Heart right ventricle (tissue), 16 donors: ENCODE results near the gene EHMT1. TPM values are rescaled to one million over a fixed set of nuclear protein-coding genes. Genes with fewer than 3 reads are reported as not detected.
A peak's percentile ranks its signal among the peaks of the same experiment; 100 is the strongest.

Experiments
- ATAC-seq, 8 donors: fragments of 200-7000 bp; cut with Tn5 transposase; one replicate each; pipeline ENCODE4 v1.9.1; 2020; ENCODE audit warnings: mild to moderate bottlenecking in 8 of 8, moderate library complexity in 8 of 8, moderate number of reproducible peaks in 1 of 8
- DNase-seq, 2 donors: peaks; one replicate each; pipeline ENCODE4 v3.0.0-alpha.2; 2020
- H3K27ac ChIP-seq, 10 donors: fragments of 200-600 bp; sonication (generic) in 2 of 10; one replicate each; pipeline versions ENCODE4 v1.5.0 to v1.8.0; 2020 to 2022; ENCODE audit warnings: mild to moderate bottlenecking in 3 of 10
- H3K27me3 ChIP-seq, 7 donors: fragments of 200-600 bp; one replicate each; pipeline ENCODE4 v1.8.0; 2021 to 2022; ENCODE audit warnings: mild to moderate bottlenecking in 2 of 7
- H3K36me3 ChIP-seq, 9 donors: fragments of 200-600 bp; sonication (generic) in 1 of 9; one replicate each; pipeline versions ENCODE4 v1.5.0 to v1.8.0; 2020 to 2022; ENCODE audit warnings: mild to moderate bottlenecking in 2 of 9
- H3K4me1 ChIP-seq, 9 donors: fragments of 200-600 bp; sonication (generic) in 1 of 9; one replicate each; pipeline versions ENCODE4 v1.5.0 to v1.8.0; 2020 to 2022; ENCODE audit warnings: mild to moderate bottlenecking in 4 of 9
- H3K4me3 ChIP-seq, 10 donors: fragments of 200-600 bp; sonication (generic) in 2 of 10; one replicate each; pipeline versions ENCODE4 v1.5.0 to v1.8.0; 2020 to 2022; ENCODE audit warnings: mild to moderate bottlenecking in 7 of 10, moderate library complexity in 2 of 10
- H3K9me3 ChIP-seq, 11 donors: fragments of 200-600 bp in 10 of 11; sonication (generic) in 2 of 11; one replicate each; pipeline versions ENCODE4 v1.5.0 to v1.8.0; 2013 to 2022; ENCODE audit warnings: mild to moderate bottlenecking in 2 of 11, control low read depth in 1 of 11, moderate library complexity in 1 of 11
- CTCF ChIP-seq, 9 donors: fragments of 200-600 bp; sonication (generic) in 2 of 9; IDR thresholded peaks; one replicate each; pipeline versions ENCODE4 v1.5.0 to v1.8.0; 2021 to 2022; ENCODE audit warnings: antibody characterized with exemption in 9 of 9, mild to moderate bottlenecking in 5 of 9, moderate library complexity in 1 of 9
- WGBS, 2 donors: extraction: QIAGEN DNeasy Blood & Tissue Kit; methylation state at CpG; one replicate each; pipeline ENCODE4 v1.1.7; 2013; ENCODE audit warnings: inconsistent platforms in 1 of 2; 5-methylcytosine and 5-hydroxymethylcytosine counted together
- intact Hi-C, 10 donors: fragments of 100-400 bp; cut with DNase I; formaldehyde crosslinking; loops; one replicate each; pipeline versions ENCODE4 v1.11.1 to v1.14.2; 2022
- polyA plus RNA-seq, 2 donors: library from polyadenylated mRNA; stranded (reverse); fragments of 200-250 nt; gene quantifications; one replicate each; pipeline ENCODE4 v1.2.3, GENCODE V29; 2013
- total RNA-seq, 10 donors: library from RNA; stranded (reverse); fragmentation: NEBNext Ultra II Directional in 3 of 10; extraction: Animal tissue kit (Norgen Biotek cat#: 25700) in 3 of 10; gene quantifications; one replicate each; pipeline versions ENCODE4 v1.2.1 to v1.2.4, GENCODE V29; 2021 to 2023
- donor health status: Arrhythmogenic right ventricular cardiomyopathy.
- donor health status: ischemic (EF 13 %, LVEDD 7.1; RV severe dilation, severe dysfunction).
- donor health status: healthy with polysubstance abuse.
- donor health status: DM: no; HTN: yes; CAD: no.
- donor health status: DM: no; HTN: no; CAD: no.
- donor health status: ischemic (EF 25% LVEDD 6.9; RV normal size, moderate dysfunction).
- donor health status: ischemic (EF 25% LVEDD 5.7; RV mildly dilated, moderate dysfunction).
- donor health status: healthy.
- donor health status: DM: yes; HTN: yes; CAD: no.
- donor health status: Ischemic cardiomyopathy.
- donor health status: ischemic (EF 35%, LVEDD 5.7; RV mildly dilated, moderate dysfunction).
- donor health status: nonischemic (EF 11% LVEDD 7.7; RV severe dilation, severe dysfunction).
- donor health status: DM: yes; HTN: yes; CAD: no.
- donor health status: PGD.
- donor health status: ischemic (EF 29% LVEDD 5.4; RV normal size, mild dysfunction).
- donor health status: nonischemic (EF 23%, LVEDD 6.1; RV moderate dilation, normal function).

EHMT1 gene
- total and polyA plus RNA-seq, 12 donors, result 19.6 to 45.1 (median 31.1) TPM

GRCh38 chr9:137607141-137607857, 11.5 kb upstream of the EHMT1 start:
- Histone ChIP-seq H3K27me3 (no peaks in the 10 kb centered on the region), H3K4me3 (peak overlapping the region in 8 of 10 donors; percentile 64 to 85 (median 76)), H3K4me1 (peaks cover 20 to 55% (median 42%) of the 10 kb centered on the region in 9 donors), H3K36me3 (peaks cover 0 to 5% (median 0%) of the 10 kb centered on the region in 9 donors), H3K27ac (peak overlapping the region in 7 of 10 donors; percentile 54 to 95 (median 91)), H3K9me3 (no peaks in the 10 kb centered on the region)
- ATAC-seq (peak in 4 of 8 donors; percentile 2 to 30 (median 18)), DNase-seq (no peak)
- intact Hi-C loops, result loop anchor here in 1 of 10 donors (10.0 kb wide), 1 partner anchor 152 kb away; the partner anchor contains the start of gene NSMF
- TF ChIP-seq CTCF (IDR thresholded peaks at IDR 0.05), result no peak
- 28 to 31% methylated on average over 17 of the region's 17 CpGs for WGBS, 2 donors

GRCh38 chr9:137610944-137611343, 7.9 kb upstream of the EHMT1 start:
- whole genome bisulfite sequencing, 2 donors, result 73 to 78% methylated on average over 6 of the region's 6 CpGs
- peak overlapping the region in 1 of 10 donors; percentile 72 for H3K27ac ChIP-seq
- H3K27me3 ChIP-seq, result no peaks in the 10 kb centered on the region
- peaks cover 0 to 35% (median 16%) of the 10 kb centered on the region in 9 donors for H3K36me3 ChIP-seq
- intact Hi-C loops, result loop anchor here in 1 of 10 donors (10.0 kb wide), 1 partner anchor 64 kb away; no protein-coding TSS in a partner anchor
- TF ChIP-seq CTCF (IDR thresholded peaks at IDR 0.05), result no peak
- DNase-seq, result no peak
- ATAC-seq, result no peak
- no peaks in the 10 kb centered on the region for H3K9me3 ChIP-seq
- H3K4me1 ChIP-seq, result peaks cover 20 to 53% (median 47%) of the 10 kb centered on the region in 9 donors
- H3K4me3 ChIP-seq, result no peak overlapping the region

GRCh38 chr9:137611623-137612609, 6.9 kb upstream of the EHMT1 start:
- no peak for DNase-seq
- peaks cover 13 to 49% (median 42%) of the 10 kb centered on the region in 9 donors for H3K4me1 ChIP-seq

More at GRCh38 chr9:137611623-137612609, 6.9 kb upstream of the EHMT1 start:
- no peak for TF ChIP-seq CTCF (IDR thresholded peaks at IDR 0.05)
- 46 to 52% methylated on average over 21 of the region's 21 CpGs for WGBS, 2 donors
- peak in 6 of 8 donors; percentile 13 to 61 (median 24) for ATAC-seq
- H3K9me3 ChIP-seq, result no peaks in the 10 kb centered on the region
- peaks cover 0 to 44% (median 20%) of the 10 kb centered on the region in 9 donors for H3K36me3 ChIP-seq
- peak overlapping the region in 4 of 10 donors; percentile 1 to 72 (median 34) for H3K27ac ChIP-seq
- no peak overlapping the region for H3K4me3 ChIP-seq
- intact Hi-C loops, result loop anchor here in 1 of 10 donors (10.0 kb wide), 1 partner anchor 63 kb away; no protein-coding TSS in a partner anchor
- no peaks in the 10 kb centered on the region for H3K27me3 ChIP-seq
